VCaP (cell line): ENCODE measurements around the gene SLC19A3.

Experiments
- H3K27ac ChIP-seq: fragments of 450-650 bp; 2 replicates; pipeline ENCODE4 v1.5.1; 2017
- TF ChIP-seq, protein P1 (sequence below): fragments of 450-650 bp; conservative IDR thresholded peaks from 2 replicates; pipeline ENCODE4 v1.5.1; 2017; ENCODE audit warnings: mild to moderate bottlenecking, moderate library complexity

SLC19A3 gene

GRCh38 chr2:227643990-227644551, 73.8 kb downstream of the SLC19A3 start:
- no peak overlapping the region for H3K27ac ChIP-seq
- TF ChIP-seq, protein P1, sequence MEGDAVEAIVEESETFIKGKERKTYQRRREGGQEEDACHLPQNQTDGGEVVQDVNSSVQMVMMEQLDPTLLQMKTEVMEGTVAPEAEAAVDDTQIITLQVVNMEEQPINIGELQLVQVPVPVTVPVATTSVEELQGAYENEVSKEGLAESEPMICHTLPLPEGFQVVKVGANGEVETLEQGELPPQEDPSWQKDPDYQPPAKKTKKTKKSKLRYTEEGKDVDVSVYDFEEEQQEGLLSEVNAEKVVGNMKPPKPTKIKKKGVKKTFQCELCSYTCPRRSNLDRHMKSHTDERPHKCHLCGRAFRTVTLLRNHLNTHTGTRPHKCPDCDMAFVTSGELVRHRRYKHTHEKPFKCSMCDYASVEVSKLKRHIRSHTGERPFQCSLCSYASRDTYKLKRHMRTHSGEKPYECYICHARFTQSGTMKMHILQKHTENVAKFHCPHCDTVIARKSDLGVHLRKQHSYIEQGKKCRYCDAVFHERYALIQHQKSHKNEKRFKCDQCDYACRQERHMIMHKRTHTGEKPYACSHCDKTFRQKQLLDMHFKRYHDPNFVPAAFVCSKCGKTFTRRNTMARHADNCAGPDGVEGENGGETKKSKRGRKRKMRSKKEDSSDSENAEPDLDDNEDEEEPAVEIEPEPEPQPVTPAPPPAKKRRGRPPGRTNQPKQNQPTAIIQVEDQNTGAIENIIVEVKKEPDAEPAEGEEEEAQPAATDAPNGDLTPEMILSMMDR: no peak

GRCh38 chr2:227642656-227643055, 75.2 kb downstream of the SLC19A3 start:
- no peak overlapping the region for H3K27ac ChIP-seq

GRCh38 chr2:227634201-227634600, 83.6 kb downstream of the SLC19A3 start:
- TF ChIP-seq, protein P1: no peak

More at GRCh38 chr2:227642656-227643055, 75.2 kb downstream of the SLC19A3 start:
- TF ChIP-seq, protein P1: no peak

More at GRCh38 chr2:227634201-227634600, 83.6 kb downstream of the SLC19A3 start:
- H3K27ac ChIP-seq: no peak overlapping the region
